Measurements from ENCODE around the gene OR2AG2.

OR2AG2 gene

GRCh38 chr11:6733326-6734275 is 38.2 kb downstream of the OR2AG2 start:
- Mint-ChIP-seq H3K9me3 (no peaks in the 10 kb centered on the region), H3K4me3 (peak overlapping the region; percentile 26), H3K36me3 (peaks cover 79% of the 10 kb centered on the region), H3K27me3 (no peaks in the 10 kb centered on the region), H3K4me1 (peaks cover 78% of the 10 kb centered on the region), H3K27ac (peak overlapping the region; percentile 93)
- CTCF ChIA-PET, result interaction anchor here (1.1 to 10.2 kb wide), 4 partner anchors 9 to 23 kb away, joined by 3 to 185 read pairs (median 5); no protein-coding TSS in a partner anchor
- DNase-seq, result peak; percentile 39

- Mint-ChIP-seq H3K4me3 (no peak overlapping the region), H3K4me1 (peaks cover 55% of the 10 kb centered on the region), H3K36me3 (peaks cover 83% of the 10 kb centered on the region), H3K27ac (peak overlapping the region; percentile 58), H3K9me3 (peaks cover 9% of the 10 kb centered on the region), H3K27me3 (no peaks in the 10 kb centered on the region)
- CTCF ChIA-PET, result interaction anchor here (0.6 to 1.6 kb wide), 5 partner anchors 9 to 197 kb away, joined by 3 to 6 read pairs (median 3); no protein-coding TSS in a partner anchor
- DNase-seq, result no peak
Observed at GRCh38 chr11:6727971-6728760, 43.6 kb downstream of the OR2AG2 start.

- Mint-ChIP-seq H3K4me1 (peaks cover 60% of the 10 kb centered on the region), H3K36me3 (peaks cover 88% of the 10 kb centered on the region)
Observed at GRCh38 chr11:6725386-6725896, 46.3 kb downstream of the OR2AG2 start.

GRCh38 chr11:6724013-6724412 is 47.8 kb downstream of the OR2AG2 start:
- no peaks in the 10 kb centered on the region for H3K27me3 Mint-ChIP-seq
- H3K36me3 Mint-ChIP-seq, result peaks cover 92% of the 10 kb centered on the region
- H3K9me3 Mint-ChIP-seq, result peaks cover 29% of the 10 kb centered on the region
- no peak for DNase-seq
- CTCF ChIA-PET, result interaction anchor here (0.9 kb wide), 1 partner anchor 14 kb away, joined by 4 read pairs; no protein-coding TSS in a partner anchor
- H3K27ac Mint-ChIP-seq, result no peak overlapping the region
- no peak overlapping the region for H3K4me3 Mint-ChIP-seq
- H3K4me1 Mint-ChIP-seq, result peaks cover 64% of the 10 kb centered on the region

More at GRCh38 chr11:6725386-6725896, 46.3 kb downstream of the OR2AG2 start:
- no peak overlapping the region for H3K4me3 Mint-ChIP-seq
- H3K27ac Mint-ChIP-seq, result no peak overlapping the region
- H3K27me3 Mint-ChIP-seq, result no peaks in the 10 kb centered on the region
- peaks cover 21% of the 10 kb centered on the region for H3K9me3 Mint-ChIP-seq
- no peak for DNase-seq
- CTCF ChIA-PET, result interaction anchor here (1.3 kb wide), 1 partner anchor 23 kb away, joined by 3 read pairs; no protein-coding TSS in a partner anchor

- Mint-ChIP-seq H3K4me3 (no peak overlapping the region), H3K27ac (peak overlapping the region; percentile 51), H3K4me1 (peaks cover 59% of the 10 kb centered on the region), H3K27me3 (no peaks in the 10 kb centered on the region), H3K36me3 (peaks cover 93% of the 10 kb centered on the region), H3K9me3 (peaks cover 37% of the 10 kb centered on the region)
- DNase-seq, result no peak
- CTCF ChIA-PET, result interaction anchor here (1.0 to 2.6 kb wide), 6 partner anchors 16 to 38 kb away, joined by 3 to 13 read pairs (median 7); no protein-coding TSS in a partner anchor
Observed at GRCh38 chr11:6721343-6721742, 50.4 kb downstream of the OR2AG2 start.

GRCh38 chr11:6719576-6719975 is 52.2 kb downstream of the OR2AG2 start:
- Mint-ChIP-seq H3K27ac (no peak overlapping the region), H3K4me3 (no peak overlapping the region), H3K4me1 (peaks cover 51% of the 10 kb centered on the region), H3K27me3 (no peaks in the 10 kb centered on the region), H3K9me3 (peaks cover 33% of the 10 kb centered on the region), H3K36me3 (peaks cover 95% of the 10 kb centered on the region)
- DNase-seq, result no peak
- CTCF ChIA-PET, result no interaction called here

- Mint-ChIP-seq H3K4me3 (no peak overlapping the region), H3K27me3 (no peaks in the 10 kb centered on the region), H3K27ac (no peak overlapping the region), H3K4me1 (peaks cover 33% of the 10 kb centered on the region), H3K9me3 (peaks cover 28% of the 10 kb centered on the region), H3K36me3 (peaks cover 83% of the 10 kb centered on the region)
- CTCF ChIA-PET, result interaction anchor here (1.5 to 2.1 kb wide), 3 partner anchors 21 to 95 kb away, joined by 4 to 8 read pairs (median 8); no protein-coding TSS in a partner anchor
- no peak for DNase-seq
Observed at GRCh38 chr11:6717426-6717825, 54.4 kb downstream of the OR2AG2 start.
